Gastroesophageal sphincter (tissue), 4 donors: ENCODE measurements around the gene SNTG2. TPM values are rescaled to one million over a fixed set of nuclear protein-coding genes. Genes with fewer than 3 reads are reported as not detected.

ENCODE experiments used
- ATAC-seq: fragments of 150-250 bp; one replicate; pipeline ENCODE4 v1.9.1; 2016; ENCODE audit warnings: mild to moderate bottlenecking, moderate library complexity
- H3K27ac ChIP-seq, 4 donors: fragments of 200-600 bp; sonication (generic) in 3 of 4; 1 replicate in 3 of 4; 2 replicates in 1 of 4; pipeline ENCODE4 v1.5.1; 2016 to 2019
- H3K27me3 ChIP-seq: fragments of 200-600 bp; sonication (generic); one replicate; pipeline ENCODE4 v1.5.1; 2019
- H3K36me3 ChIP-seq, 2 donors: fragments of 200-600 bp; sonication (generic); one replicate each; pipeline ENCODE4 v1.5.1; 2019; ENCODE audit warnings: control low read depth in 1 of 2
- H3K4me1 ChIP-seq, 3 donors: fragments of 200-600 bp; sonication (generic); 1 replicate in 2 of 3; 2 replicates in 1 of 3; pipeline ENCODE4 v1.5.1; 2016 to 2019; ENCODE audit warnings: control low read depth in 2 of 3
- H3K4me3 ChIP-seq, 2 donors: fragments of 200-600 bp; sonication (generic); one replicate each; pipeline ENCODE4 v1.5.1; 2019; ENCODE audit warnings: mild to moderate bottlenecking in 1 of 2, moderate library complexity in 1 of 2
- H3K9me3 ChIP-seq, 3 donors: fragments of 200-600 bp; sonication (generic); one replicate each; pipeline ENCODE4 v1.5.1; 2017 to 2019; ENCODE audit warnings: control low read depth in 2 of 3
- EP300 ChIP-seq: sonication (generic); formaldehyde crosslinking; IDR thresholded peaks from one replicate; pipeline ENCODE4 v1.6.1; 2017; ENCODE audit warnings: antibody characterized with exemption, mild to moderate bottlenecking
- POLR2A ChIP-seq, 2 donors: fragments of 450-650 bp; IDR thresholded peaks; one replicate each; pipeline ENCODE4 v1.6.1; 2017; ENCODE audit warnings: antibody characterized with exemption in 2 of 2, mild to moderate bottlenecking in 2 of 2, moderate library complexity in 1 of 2
- POLR2AphosphoS5 ChIP-seq: sonication (generic); formaldehyde crosslinking; IDR thresholded peaks from one replicate; pipeline ENCODE4 v1.6.1; 2017; ENCODE audit warnings: antibody characterized with exemption
- WGBS, 2 donors: methylation state at CpG; one replicate each; pipeline ENCODE4 v1.1.5; 2018; ENCODE audit warnings: low coverage in 1 of 2; 5-methylcytosine and 5-hydroxymethylcytosine counted together
- total RNA-seq, 4 donors: library from RNA; depleted of rRNA; stranded (reverse); fragments of >200 nt; gene quantifications; one replicate each; pipeline ENCODE4 v1.1.0, GENCODE V29; 2016
- TF ChIP-seq, protein P1 (sequence below), 4 experiments: fragments of 200-600 bp in 2 of 4; fragments of 450-650 bp in 2 of 4; sonication (generic) in 1 of 4; IDR thresholded peaks; one replicate each; pipeline ENCODE4 v1.5.1; 2017 to 2019; ENCODE audit warnings: antibody characterized with exemption in 4 of 4, mild to moderate bottlenecking in 2 of 4, moderate library complexity in 2 of 4

Gene SNTG2
- total RNA-seq, 4 donors from 2014 or later: 1.5 to 7.9 (median 4.3) TPM

DNA sequence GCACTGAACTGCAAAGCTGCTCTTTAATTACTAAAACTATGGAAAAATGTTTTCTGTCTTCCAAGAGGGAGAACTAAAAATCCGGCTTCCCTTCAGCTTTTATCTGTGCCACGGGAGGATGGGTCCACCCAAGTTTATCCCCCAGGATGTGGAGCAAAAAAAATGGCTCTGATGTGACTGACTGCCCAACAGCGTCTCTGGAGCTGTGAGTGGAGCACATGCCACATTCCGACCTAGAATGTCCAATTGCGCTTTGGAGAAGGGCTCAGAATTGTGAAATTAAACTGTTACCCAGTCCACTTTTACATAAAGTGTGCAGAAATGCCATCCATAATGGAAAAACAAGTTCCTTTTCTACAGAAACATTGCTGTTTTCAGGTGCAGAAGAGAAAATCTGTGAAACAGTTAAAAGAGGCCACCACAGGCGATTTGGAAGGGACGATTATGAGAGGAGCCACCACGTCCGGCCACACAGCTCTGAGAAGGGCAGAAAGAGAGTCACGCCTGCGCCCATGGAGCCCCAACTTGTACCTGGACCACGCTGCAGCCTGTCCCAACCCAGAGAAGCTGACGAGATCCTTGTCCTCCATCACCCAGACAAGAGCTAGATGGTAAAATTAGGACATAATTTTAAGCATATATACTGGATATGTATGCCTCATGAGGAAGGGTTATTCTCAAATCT is 362.7 kb downstream of the SNTG2 start:
- no peak overlapping the region for H3K27ac ChIP-seq
- no peaks in the 10 kb centered on the region for H3K4me1 ChIP-seq
- peaks cover 20% of the 10 kb centered on the region for H3K27me3 ChIP-seq
- H3K36me3 ChIP-seq: no peaks in the 10 kb centered on the region
- H3K4me3 ChIP-seq: no peak overlapping the region
- H3K9me3 ChIP-seq: no peaks in the 10 kb centered on the region
- 81 to 87% methylated on average over 7 to 11 of the region's 13 CpGs for WGBS, 2 donors
- no peak for ATAC-seq
- no peak for TF ChIP-seq POLR2AphosphoS5
- no peak for TF ChIP-seq EP300
- TF ChIP-seq, protein P1, sequence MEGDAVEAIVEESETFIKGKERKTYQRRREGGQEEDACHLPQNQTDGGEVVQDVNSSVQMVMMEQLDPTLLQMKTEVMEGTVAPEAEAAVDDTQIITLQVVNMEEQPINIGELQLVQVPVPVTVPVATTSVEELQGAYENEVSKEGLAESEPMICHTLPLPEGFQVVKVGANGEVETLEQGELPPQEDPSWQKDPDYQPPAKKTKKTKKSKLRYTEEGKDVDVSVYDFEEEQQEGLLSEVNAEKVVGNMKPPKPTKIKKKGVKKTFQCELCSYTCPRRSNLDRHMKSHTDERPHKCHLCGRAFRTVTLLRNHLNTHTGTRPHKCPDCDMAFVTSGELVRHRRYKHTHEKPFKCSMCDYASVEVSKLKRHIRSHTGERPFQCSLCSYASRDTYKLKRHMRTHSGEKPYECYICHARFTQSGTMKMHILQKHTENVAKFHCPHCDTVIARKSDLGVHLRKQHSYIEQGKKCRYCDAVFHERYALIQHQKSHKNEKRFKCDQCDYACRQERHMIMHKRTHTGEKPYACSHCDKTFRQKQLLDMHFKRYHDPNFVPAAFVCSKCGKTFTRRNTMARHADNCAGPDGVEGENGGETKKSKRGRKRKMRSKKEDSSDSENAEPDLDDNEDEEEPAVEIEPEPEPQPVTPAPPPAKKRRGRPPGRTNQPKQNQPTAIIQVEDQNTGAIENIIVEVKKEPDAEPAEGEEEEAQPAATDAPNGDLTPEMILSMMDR (IDR thresholded peaks at IDR 0.05): no peak
- TF ChIP-seq POLR2A (IDR thresholded peaks at IDR 0.05): no peak

DNA sequence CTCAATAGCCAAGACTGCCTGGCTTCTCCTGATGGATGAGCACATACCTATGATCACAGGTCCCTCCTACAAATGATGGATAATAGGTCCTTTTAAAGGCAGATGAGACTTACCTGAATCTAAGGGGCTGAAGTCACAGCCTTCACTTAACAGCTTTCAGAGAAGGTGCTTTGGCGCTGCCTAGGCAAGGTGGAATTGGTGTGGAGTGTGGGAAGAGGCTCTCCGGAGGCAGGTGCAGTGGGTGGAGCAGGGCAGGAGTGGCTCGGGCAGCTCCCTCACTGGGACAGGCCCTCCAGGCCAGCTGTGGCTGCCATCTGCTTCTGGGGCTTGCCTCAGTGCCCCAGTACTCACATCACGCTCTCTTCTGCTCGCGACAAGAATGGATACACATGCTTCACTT is 363.6 kb downstream of the SNTG2 start:
- Histone ChIP-seq H3K4me3 (no peak overlapping the region), H3K4me1 (no peaks in the 10 kb centered on the region), H3K36me3 (no peaks in the 10 kb centered on the region), H3K27me3 (peaks cover 28% of the 10 kb centered on the region), H3K9me3 (no peaks in the 10 kb centered on the region), H3K27ac (no peak overlapping the region)
- TF ChIP-seq, protein P1 (IDR thresholded peaks at IDR 0.05): no peak
- TF ChIP-seq POLR2A (IDR thresholded peaks at IDR 0.05) (no peak), EP300 (no peak), POLR2AphosphoS5 (no peak)
- WGBS, 2 donors: 83% methylated on average over 1 of the region's 6 CpGs; no CpG with 5 or more reads in 1 of the 2 donors
- no peak for ATAC-seq

DNA sequence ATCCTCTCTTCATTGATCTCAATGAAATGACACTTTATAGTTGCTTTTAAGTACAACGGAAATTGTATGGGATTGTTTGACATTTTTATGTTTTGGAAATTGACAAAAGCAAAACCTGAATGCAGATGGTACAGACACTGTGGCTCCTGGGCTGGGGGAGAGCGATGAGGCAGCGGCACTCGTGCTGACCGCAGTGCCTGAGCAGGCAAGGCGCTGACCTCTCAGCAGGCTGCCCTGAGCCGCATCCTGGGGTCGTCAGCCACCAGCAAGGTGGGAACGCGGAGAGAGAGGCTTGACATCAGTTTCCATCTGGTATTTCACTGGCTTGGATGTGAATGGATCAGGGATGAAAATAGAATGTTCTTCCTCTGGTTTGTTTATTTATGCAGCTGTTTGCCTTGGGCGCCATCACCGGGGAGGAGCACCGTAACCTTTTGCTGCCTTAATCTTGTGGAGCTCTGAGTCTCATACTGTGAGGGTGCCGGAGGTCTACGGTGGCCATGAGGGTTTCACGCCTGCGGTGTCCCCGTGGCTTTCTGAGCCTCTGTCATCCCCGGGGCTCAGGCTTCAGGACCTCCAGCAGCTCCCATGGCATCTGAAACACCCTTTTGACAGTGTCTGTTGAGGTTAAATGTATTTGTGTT is 367.8 kb downstream of the SNTG2 start:
- 44 to 63% methylated on average over 1 to 19 of the region's 19 CpGs for WGBS, 2 donors
- H3K36me3 ChIP-seq: no peaks in the 10 kb centered on the region
- ATAC-seq: no peak
- no peaks in the 10 kb centered on the region for H3K4me1 ChIP-seq
- no peak overlapping the region for H3K4me3 ChIP-seq
- no peak overlapping the region for H3K27ac ChIP-seq
- TF ChIP-seq POLR2A (IDR thresholded peaks at IDR 0.05) (no peak), EP300 (no peak), POLR2AphosphoS5 (no peak)
- TF ChIP-seq, protein P1 (IDR thresholded peaks at IDR 0.05): no peak
- peaks cover 30% of the 10 kb centered on the region for H3K27me3 ChIP-seq
- no peaks in the 10 kb centered on the region for H3K9me3 ChIP-seq

DNA sequence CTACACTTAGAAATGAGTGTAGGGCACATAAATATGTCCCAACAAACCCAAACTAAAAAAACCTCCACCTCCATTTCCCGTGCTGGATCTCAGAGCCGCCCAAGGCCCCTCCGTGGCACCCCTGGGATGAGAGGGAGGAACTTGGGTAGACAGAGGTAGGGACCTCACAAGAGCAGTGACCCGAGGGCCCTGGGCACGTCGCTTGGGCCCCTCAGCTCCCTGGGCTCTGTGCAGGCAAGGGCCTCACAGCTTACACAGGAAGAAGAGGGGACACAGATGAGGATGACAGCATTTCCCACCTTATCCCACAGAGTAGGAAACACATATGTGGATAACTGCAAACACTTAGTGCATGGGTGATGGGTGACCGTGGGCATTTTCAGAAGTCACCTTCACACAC is 368.7 kb downstream of the SNTG2 start:
- Histone ChIP-seq H3K9me3 (no peaks in the 10 kb centered on the region), H3K4me1 (no peaks in the 10 kb centered on the region), H3K27me3 (peaks cover 33% of the 10 kb centered on the region), H3K27ac (no peak overlapping the region), H3K4me3 (no peak overlapping the region), H3K36me3 (no peaks in the 10 kb centered on the region)
- no peak for ATAC-seq
- TF ChIP-seq POLR2AphosphoS5 (no peak), POLR2A (IDR thresholded peaks at IDR 0.05) (no peak)
- TF ChIP-seq, protein P1 (IDR thresholded peaks at IDR 0.05): no peak
- WGBS, 2 donors: 100% methylated on average over 1 to 2 of the region's 7 CpGs

DNA sequence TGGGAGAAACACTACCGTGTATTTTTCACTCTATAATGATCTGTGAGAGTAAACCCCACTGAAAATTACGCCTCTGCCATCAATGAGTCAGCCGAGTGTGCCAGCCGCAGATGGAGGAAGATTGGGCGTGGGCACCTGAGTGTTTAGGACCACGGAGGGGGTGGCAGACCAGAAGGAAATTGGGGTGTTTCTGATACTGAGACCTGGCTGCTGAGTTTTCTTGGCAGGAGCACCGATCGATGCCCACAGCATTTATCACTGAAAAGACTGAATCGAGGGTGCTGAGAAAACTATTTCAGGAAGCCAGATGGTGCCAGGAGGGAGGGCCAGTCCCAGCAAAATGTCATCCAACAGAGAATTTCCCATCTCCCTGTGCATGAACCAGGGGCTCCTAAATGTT is 370.7 kb downstream of the SNTG2 start:
- WGBS, 2 donors: 74 to 82% methylated on average over 3 to 9 of the region's 9 CpGs

More for the DNA sequence above, 370.7 kb downstream of the SNTG2 start:
- ATAC-seq: no peak
- Histone ChIP-seq H3K9me3 (no peaks in the 10 kb centered on the region), H3K27ac (no peak overlapping the region), H3K27me3 (peaks cover 26% of the 10 kb centered on the region), H3K4me3 (no peak overlapping the region), H3K4me1 (no peaks in the 10 kb centered on the region), H3K36me3 (no peaks in the 10 kb centered on the region)
- TF ChIP-seq POLR2A (IDR thresholded peaks at IDR 0.05): no peak
- TF ChIP-seq, protein P1 (IDR thresholded peaks at IDR 0.05): no peak
